ENCODE measurements around the gene UGT1A6.

The UGT1A6 gene

GRCh38 chr2:233822101-233822771, 129.5 kb downstream of the UGT1A6 start:
- peak; percentile 4 for DNase-seq
